IPS DF 4.7 (cell line): ENCODE results near the gene CLEC2D.
"Not testable (repeated sequence)": the region's sequence is repeated elsewhere in the genome, so short reads cannot be mapped to it uniquely, and the experiment has no call there.

ENCODE experiments used
- DNase-seq: peaks from one replicate; pipeline ENCODE4 v3.0.0-alpha.2; 2013; ENCODE audit warnings: low spot score; ENCODE audit errors: extremely low read depth

The CLEC2D gene

DNA sequence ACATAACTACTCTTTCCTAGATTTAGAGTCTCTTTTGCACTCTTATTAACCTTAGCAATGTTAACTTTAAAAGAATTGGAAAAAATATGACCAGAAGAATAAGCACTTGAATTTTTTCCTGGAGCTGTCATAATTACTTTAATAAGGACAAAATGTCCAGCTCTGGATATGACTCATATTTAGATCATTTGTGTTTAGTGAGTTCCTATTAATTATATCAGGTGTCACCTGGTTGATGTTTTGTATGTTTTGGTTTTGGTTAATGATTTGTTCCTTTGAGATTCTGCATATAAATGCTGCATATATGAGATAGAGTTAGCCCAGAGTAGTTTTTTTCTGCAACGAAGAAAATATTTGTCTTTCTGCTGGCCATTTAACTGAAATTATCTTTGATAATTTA is 58.3 kb downstream of the CLEC2D start:
- no peak for DNase-seq

- no peak for DNase-seq
Measured at GRCh38 chr12:9729082-9729481, 59.6 kb downstream of the CLEC2D start.

DNA sequence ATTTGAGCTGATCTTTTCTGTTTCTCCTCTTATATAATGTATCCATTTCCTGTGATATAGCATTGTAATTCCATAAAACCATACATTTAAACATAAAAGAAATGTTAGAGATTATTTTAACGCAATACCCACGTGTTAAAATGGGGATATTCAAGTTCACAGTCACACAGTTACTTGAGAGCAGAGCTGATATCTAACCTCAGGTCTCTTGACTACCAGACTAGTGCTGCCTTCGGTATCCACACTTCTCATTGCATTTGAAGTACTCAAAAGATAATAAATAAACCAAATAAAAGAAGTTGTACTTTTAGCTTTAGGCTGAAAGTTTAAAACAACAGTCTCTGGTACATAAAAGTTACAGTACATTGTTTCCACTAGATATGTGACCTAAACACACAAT is 60.5 kb downstream of the CLEC2D start:
- DNase-seq, result no peak

DNA sequence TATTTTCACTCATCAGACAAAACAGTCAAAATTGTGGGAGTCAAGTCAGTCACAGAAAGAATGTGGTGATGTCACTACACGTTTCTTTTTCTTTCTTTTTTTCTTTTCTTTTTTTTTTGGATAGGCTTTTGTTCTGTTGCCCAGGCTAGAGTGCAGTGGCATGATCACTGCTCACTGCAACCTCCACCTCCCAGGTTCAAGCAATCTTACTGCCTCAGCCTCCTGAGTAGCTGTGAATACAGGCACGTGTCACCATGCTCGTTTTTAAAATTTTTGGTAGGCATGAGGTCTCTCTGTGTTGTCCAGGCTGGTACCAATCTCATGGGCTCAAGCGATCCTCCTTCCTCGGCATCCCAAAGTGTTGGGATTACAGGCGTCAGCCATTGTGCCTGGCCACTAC is 61.1 kb downstream of the CLEC2D start:
- no peak for DNase-seq

DNA sequence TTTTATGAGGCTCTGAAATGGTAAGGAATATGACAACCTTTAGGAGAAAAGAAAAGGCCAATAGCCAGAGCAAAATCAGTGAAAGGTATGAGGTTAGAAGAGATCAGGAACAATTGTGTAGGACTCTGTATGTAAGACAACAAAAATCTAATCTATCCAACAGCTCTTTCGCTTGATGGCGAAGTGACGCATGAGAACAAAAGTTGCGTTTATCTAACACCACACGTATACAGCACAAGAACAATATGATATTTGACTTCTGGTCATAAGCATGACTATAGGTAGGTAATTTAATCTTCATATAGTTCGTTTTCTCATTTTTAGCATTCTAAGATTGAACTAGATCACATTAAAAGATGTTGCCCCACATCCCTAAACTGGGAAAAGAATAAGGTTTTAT is 61.9 kb downstream of the CLEC2D start:
- no peak for DNase-seq

GRCh38 chr12:9731797-9732196 is 62.3 kb downstream of the CLEC2D start:
- DNase-seq, result no peak

DNA sequence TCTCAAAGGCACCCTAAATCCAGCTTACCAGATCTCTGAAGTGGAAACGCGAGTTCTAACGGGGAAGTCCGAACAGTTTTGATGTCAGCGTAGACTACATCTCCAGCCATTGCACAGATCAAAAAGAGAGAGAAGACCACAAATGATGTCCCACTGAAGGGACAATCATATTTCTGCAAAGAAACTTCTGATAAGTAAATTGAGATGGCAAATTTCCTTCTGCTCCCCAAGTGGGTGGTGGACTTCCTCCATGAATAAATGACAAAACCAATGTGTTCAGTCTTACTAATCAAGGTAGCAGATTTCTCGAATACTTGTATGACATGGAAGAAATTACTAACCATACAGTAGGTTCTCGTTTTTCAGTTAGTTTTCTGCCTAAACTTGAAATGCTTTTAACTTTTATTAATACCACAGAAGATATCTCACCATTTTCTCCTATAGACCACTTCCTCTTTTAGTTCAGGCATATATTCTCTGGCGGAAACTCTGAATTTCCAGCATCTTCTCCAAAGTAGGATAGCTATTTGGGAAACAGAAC is 63.5 kb downstream of the CLEC2D start, which contains the start of gene CLECL1:
CLECL1 (minus strand) TSS at position 177 of the 541 bp plus-strand sequence.
- DNase-seq, result no peak

GRCh38 chr12:9735601-9736000 is 66.1 kb downstream of the CLEC2D start:
- no peak for DNase-seq

GRCh38 chr12:9736936-9737705 is 67.6 kb downstream of the CLEC2D start:
- no peak for DNase-seq

- not testable (repeated sequence) for DNase-seq
Measured at GRCh38 chr12:9738905-9739304, 69.4 kb downstream of the CLEC2D start.

GRCh38 chr12:9739404-9740105 is 70.0 kb downstream of the CLEC2D start:
- not testable (repeated sequence) for DNase-seq

DNA sequence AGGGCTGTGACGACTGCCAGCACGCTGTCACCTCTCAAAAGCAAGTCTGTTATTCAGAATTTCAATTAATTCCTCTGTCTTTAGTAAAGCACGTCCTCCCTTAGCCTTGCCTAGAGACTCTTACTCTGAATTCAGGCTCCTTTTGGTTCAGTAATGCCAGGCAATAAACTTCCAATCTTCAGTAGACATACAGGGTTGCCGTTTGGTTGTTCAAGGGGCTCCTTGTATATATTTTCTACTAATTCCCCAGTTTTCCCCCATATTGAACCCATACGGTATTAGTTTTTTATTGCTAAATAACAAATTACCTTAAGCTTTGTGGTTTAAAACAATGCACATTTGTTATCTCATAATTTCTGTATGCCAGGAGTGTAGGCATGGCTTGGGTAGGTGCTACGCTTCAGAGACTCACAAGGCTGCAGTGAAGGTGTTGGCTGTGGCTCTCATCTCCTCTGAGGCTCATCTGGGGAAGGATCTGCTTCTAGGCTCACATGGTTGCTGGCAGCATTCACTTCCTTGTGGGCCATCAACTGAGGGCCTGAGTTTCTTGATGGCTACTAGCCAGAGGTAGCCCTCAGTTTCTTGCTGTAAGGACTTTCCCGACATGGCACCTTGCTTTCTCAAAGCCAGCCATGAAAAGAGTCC is 70.7 kb downstream of the CLEC2D start:
- no peak for DNase-seq

DNA sequence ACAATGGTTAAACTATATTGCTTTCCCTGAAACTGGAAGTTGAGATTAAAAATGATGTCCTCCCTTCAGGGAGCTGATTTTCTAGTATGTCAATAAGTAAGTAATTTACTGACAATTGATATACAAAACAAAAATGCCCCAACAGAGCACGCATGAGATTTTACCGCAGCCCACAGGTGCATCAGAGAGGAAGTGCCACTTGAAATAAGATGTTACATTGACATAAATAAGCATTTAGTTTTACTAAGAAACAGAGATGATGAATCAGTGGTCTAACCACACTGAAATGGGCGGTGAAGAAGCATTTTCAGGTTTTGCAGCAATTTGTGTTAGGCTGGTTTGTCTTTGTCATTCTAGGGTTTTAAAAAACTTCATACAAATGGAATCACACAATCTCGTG is 72.2 kb downstream of the CLEC2D start:
- DNase-seq, result no peak

DNA sequence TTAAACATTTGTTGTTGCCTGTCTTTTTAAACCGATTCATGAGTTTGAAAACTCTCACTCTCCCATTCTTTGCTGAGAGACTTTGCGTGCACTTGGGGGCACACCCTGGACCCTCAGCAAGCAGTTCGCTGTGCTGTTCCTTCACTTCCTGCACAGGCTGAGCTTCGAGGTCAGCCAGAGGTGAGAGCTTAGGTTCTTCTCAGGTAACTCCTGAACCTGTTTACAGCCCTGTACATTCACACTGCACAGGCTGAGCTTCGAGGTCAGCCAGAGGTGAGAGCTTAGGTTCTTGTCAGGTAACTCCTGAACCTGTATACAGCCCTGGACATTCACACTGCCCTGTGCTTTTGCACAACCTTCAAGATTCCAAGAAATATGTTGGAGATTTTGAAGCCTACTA is 73.1 kb downstream of the CLEC2D start:
- DNase-seq, result no peak

DNA sequence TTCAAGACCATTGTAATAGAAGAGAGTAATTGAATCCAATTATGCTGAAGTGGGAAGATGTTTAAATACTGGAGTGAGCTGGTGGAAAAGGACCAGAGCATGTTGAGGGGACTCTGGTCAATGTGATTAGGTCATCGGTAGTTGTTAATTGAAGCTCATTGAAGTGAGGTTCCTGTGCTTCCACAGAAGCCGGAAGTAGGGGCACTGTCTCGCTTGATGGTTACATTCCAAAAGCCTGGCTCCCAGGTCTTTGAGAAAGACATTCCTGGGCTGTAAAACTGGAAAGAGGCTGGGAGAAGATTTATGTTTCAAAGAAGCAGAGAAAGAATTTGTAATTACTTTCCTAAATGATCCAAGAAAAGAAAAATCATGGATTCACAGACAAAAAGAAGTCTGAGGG is 75.7 kb downstream of the CLEC2D start:
- DNase-seq, result no peak
